ENCODE results near the gene RAB25. TPM values are rescaled to one million over a fixed set of nuclear protein-coding genes. Genes with fewer than 3 reads are reported as not detected.

The RAB25 gene
- total RNA-seq, 1 donor from 2014 or later = 52.1 TPM

- Histone ChIP-seq H3K36me3 (peaks cover 0 to 17% of the 10 kb centered on the region in 2 donors), H3K27ac (peak within 1 kb of the TSS; percentile 95), H3K9me3 (no peaks in the 10 kb centered on the region), H3K4me1 (peaks cover 32% of the 10 kb centered on the region), H3K27me3 (no peaks in the 10 kb centered on the region), H3K4me3 (peak within 1 kb of the TSS; percentile 84 to 97)
- intact Hi-C loops (cut with DNase I) = no loop called here
- TF ChIP-seq POLR2AphosphoS5 (IDR thresholded peaks at IDR 0.05; ENCODE audit: insufficient read depth in 1 of 2, low read depth in 1 of 2) (no peak), CTCF (IDR thresholded peaks at IDR 0.05) (peak in 1 of 3 experiments; percentile 35), POLR2A (IDR thresholded peaks at IDR 0.05) (peak in 1 of 2 donors; percentile 4)
- DNase-seq (ENCODE audit: extremely low spot score in 2 of 2) = no peak
These were observed 7.0 kb upstream of the RAB25 start, which contains the start of gene UBQLN4 for GRCh38 chr1:156053768-156054499. Gene UBQLN4 (minus strand): TSS chr1:156053798. CDS start chr1:156053701, 97 bp downstream.

GRCh38 chr1:156054500-156055280, 6.3 kb upstream of the RAB25 start, which contains the start of gene LAMTOR2:
Gene LAMTOR2 (plus strand): TSS chr1:156054782. CDS start chr1:156054890, 108 bp downstream.
- peak in 1 of 2 donors; percentile 96 for DNase-seq (ENCODE audit: extremely low spot score in 2 of 2)
- Histone ChIP-seq H3K27ac (peak within 1 kb of the TSS; percentile 95), H3K36me3 (peaks cover 0 to 12% of the 10 kb centered on the region in 2 donors), H3K4me1 (peaks cover 32% of the 10 kb centered on the region), H3K27me3 (no peaks in the 10 kb centered on the region), H3K4me3 (peak within 1 kb of the TSS; percentile 84 to 97), H3K9me3 (no peaks in the 10 kb centered on the region)
- TF ChIP-seq POLR2A (IDR thresholded peaks at IDR 0.05) = peak in 1 of 2 donors; percentile 53
- TF ChIP-seq CTCF (IDR thresholded peaks at IDR 0.05) = no peak
- peak; percentile 93 to 99 for TF ChIP-seq POLR2AphosphoS5 (IDR thresholded peaks at IDR 0.05; ENCODE audit: insufficient read depth in 1 of 2, low read depth in 1 of 2)
- intact Hi-C loops (cut with DNase I) = no loop called here

DNA sequence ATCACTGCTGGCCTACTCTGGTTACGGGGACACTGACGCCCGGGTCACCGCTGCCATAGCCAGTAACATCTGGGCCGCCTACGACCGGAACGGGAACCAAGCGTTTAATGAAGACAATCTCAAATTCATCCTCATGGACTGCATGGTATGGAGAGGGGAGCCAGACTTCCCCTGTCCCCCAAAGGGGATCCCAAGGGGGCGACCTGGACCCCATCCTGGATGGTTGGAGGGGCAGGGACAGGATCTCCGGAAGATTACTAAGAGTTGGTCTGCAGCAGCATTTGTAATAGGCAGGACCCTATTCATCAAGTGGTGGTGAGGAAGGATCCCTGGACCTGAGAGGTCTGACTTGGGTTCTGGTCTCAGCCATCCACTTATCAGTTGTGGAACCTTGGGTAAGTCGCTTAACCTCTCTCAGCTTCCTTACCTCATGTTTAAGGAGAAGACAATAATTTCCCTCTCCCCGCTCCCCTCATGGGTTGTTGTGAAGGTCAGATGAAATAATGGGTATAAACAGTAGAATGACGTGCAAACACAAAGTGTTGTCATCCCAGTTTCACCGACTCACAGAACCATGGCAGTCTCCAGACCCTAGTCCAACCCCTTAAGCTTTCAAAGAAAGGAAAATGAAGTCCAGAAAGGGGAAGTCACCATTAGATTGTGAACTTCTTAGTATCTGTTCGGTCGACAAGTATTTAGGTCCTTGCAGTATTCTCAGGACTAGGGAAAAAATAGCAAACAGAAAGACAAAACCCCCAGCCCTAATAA, 5.5 kb upstream of the RAB25 start:
- Histone ChIP-seq H3K27ac (peak overlapping the region; percentile 95), H3K27me3 (no peaks in the 10 kb centered on the region), H3K4me1 (peaks cover 32% of the 10 kb centered on the region), H3K36me3 (peaks cover 0 to 6% of the 10 kb centered on the region in 2 donors), H3K9me3 (no peaks in the 10 kb centered on the region), H3K4me3 (peak overlapping the region; percentile 84 to 97)
- intact Hi-C loops (cut with DNase I) = no loop called here
- no peak for DNase-seq (ENCODE audit: extremely low spot score in 2 of 2)
- TF ChIP-seq CTCF (IDR thresholded peaks at IDR 0.05) = no peak
- TF ChIP-seq POLR2AphosphoS5 (IDR thresholded peaks at IDR 0.05; ENCODE audit: insufficient read depth in 1 of 2, low read depth in 1 of 2) = no peak
- no peak for TF ChIP-seq POLR2A (IDR thresholded peaks at IDR 0.05)

GRCh38 chr1:156056326-156056849, 4.6 kb upstream of the RAB25 start:
- Histone ChIP-seq H3K9me3 (no peaks in the 10 kb centered on the region), H3K36me3 (peaks cover 0 to 6% of the 10 kb centered on the region in 2 donors), H3K27ac (no peak overlapping the region), H3K27me3 (no peaks in the 10 kb centered on the region), H3K4me3 (no peak overlapping the region), H3K4me1 (peaks cover 32% of the 10 kb centered on the region)
- intact Hi-C loops (cut with DNase I) = no loop called here
- TF ChIP-seq POLR2AphosphoS5 (IDR thresholded peaks at IDR 0.05; ENCODE audit: insufficient read depth in 1 of 2, low read depth in 1 of 2) (no peak), CTCF (IDR thresholded peaks at IDR 0.05) (no peak)
- no peak for DNase-seq (ENCODE audit: extremely low spot score in 2 of 2)
